HG03439 (cell line): ENCODE data around the gene MSL3.

Source experiments
- ATAC-seq: cut with Tn5 transposase; IDR thresholded peaks from one replicate; pipeline ENCODE4 v1.9.1; 2021; ENCODE audit warnings: mild to moderate bottlenecking, moderate library complexity; ENCODE audit not compliant: unreplicated experiment

Gene MSL3

GRCh38 chrX:11758400-11759171, 549 bp downstream of the MSL3 start:
- ATAC-seq: peak; percentile 38

DNA sequence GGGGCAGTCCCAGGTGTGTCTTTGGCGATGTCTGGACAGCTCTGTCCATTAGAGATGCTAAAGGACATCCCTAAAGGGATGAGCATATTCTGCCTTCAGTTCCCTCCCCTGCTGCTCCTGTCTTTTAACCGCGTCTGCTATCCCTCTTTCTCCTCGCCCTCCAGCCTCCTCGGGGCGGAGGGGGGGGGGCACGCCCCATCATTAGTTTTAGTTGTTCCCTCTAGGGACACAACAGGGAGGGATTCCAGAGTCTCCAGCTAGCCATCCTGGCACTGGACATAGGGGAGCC, 1.1 kb downstream of the MSL3 start:
- no peak for ATAC-seq

GRCh38 chrX:11759461-11760311, 1.6 kb downstream of the MSL3 start:
- ATAC-seq: peak; percentile 65

- no peak for ATAC-seq
Measured at GRCh38 chrX:11760958-11761357, 2.9 kb downstream of the MSL3 start.

GRCh38 chrX:11764602-11765067, 6.6 kb downstream of the MSL3 start:
- no peak for ATAC-seq

GRCh38 chrX:11765449-11765848, 7.4 kb downstream of the MSL3 start:
- ATAC-seq: no peak

DNA sequence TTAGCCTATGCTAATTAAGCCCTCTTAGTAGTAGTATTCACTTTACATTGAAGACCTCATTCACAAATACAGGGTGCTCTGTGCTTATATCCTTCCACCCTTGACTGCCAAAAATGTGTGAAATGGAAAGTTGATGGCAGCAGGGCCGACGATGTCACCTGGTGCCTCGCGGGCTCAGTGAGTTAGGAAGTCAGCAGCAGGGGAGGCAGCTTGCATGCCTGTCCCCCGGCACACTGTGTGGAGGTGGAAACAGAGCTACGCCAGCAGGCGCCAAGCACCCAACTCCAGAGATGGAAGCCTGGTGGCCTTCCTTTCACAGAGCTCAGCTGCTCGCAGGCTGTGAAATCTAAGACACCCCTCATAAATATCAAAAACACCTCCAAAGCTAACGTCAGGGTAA, 8.4 kb downstream of the MSL3 start:
- no peak for ATAC-seq

DNA sequence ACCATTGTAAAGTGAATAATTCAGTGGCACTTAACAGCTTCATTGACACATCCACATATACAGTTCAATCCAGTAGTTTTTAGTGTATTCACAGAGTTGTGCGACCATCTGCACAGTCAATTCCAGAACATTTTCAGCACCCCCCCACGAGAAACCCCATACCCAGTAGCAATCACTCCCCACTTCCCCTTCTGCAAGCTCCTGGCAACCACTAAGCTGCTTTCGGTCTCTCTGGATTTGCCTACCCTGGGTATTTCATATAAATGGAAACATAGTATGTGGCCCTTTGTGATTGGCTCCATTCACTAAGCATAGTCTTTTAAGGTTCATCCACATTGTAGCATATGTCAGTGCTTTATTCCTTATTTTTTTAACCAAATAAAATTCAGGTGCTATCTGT, 10.0 kb downstream of the MSL3 start:
- ATAC-seq: peak; percentile 43

GRCh38 chrX:11770320-11770719, 12.3 kb downstream of the MSL3 start:
- peak; percentile 72 for ATAC-seq

DNA sequence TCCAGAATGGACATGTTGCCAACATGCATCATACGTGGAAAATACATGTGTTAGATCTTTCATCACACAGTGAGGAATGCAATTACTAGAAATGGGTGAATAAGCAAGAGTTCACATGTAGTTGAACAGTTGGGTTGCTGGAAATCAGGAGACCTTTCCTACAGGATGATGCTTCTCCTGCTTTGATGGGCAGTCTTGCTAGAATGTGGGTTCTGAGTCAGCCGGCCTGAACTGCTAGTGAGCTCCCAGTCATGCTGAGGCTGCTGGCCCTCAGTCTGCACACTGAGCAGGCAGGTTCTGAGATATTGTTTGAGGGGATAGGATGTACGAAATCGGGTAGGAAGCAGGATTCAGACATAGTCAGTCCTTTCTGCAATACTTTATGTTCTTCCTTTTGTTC, 20.2 kb downstream of the MSL3 start:
- no peak for ATAC-seq

DNA sequence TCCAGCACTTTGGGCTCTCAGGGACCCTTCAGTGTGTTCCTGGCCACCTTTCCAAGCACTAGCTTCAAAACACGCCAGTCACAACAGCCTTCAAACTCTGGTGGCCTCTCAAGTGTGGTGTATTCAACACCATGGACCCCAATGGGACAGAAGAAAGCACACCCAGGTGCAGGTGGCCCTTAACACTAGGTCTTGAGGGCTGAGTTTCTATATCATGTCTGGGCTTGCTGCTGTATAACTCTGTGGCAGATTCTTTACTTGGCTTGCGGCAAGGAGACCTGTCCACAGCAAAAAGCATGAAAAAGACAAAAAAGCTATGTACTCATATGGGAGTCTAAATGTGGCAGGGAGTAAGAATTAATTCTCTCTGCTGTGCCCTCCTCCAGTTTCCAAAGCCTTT, 23.1 kb downstream of the MSL3 start:
- no peak for ATAC-seq

DNA sequence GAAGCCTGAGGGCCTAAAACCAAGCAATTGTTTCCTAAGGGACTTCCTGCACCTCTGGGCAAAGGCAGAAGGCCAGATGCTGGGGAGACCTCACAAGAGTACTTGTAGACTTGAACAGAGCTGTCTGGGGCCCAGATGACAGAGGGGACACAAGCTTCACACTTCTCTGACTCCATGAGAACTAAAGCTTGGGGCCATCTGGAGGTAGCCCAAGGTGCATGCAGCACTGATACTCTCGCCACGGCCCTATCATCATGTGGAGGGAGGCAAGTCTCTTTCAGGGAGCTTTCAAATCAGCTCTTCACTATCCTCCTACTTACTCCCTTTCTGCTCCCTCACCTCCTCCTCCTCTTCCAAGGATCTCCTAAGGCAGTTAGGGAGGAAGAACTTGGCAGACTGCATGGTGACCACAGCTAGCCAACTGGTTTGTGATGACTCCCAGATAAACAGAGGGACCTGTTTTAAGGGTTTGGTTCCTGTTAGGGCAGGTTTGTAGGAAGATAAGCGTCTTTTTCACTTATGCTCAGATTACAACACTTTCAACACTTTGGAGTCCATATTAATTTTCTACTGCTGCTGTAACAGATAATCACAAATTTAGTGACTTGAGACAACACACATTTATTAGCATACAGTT, 23.8 kb downstream of the MSL3 start:
- no peak for ATAC-seq

DNA sequence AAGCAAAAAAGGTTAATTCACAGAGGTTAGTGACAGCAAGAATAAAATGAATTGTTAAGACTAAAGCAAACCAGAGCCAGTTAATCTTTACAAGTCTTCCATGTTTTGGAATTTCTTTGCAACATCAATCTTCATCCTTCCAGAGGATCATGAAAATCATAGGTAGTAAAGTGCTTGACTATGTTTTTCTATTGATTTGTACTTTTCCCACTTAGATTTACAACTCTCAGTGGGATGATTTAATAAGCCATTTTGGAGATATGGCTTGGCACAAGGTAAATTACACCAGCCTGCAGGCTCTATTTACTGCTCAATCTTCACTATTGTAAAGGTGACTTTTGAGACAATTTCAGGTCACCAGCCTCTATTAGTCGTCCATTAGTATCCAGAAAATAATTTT, 26.5 kb downstream of the MSL3 start:
- ATAC-seq: no peak

- ATAC-seq: no peak
Measured at GRCh38 chrX:11786862-11787261, 28.8 kb downstream of the MSL3 start.

GRCh38 chrX:11787564-11787963, 29.5 kb downstream of the MSL3 start:
- ATAC-seq: no peak

- no peak for ATAC-seq
Measured at GRCh38 chrX:11789809-11790208, 31.8 kb downstream of the MSL3 start.

DNA sequence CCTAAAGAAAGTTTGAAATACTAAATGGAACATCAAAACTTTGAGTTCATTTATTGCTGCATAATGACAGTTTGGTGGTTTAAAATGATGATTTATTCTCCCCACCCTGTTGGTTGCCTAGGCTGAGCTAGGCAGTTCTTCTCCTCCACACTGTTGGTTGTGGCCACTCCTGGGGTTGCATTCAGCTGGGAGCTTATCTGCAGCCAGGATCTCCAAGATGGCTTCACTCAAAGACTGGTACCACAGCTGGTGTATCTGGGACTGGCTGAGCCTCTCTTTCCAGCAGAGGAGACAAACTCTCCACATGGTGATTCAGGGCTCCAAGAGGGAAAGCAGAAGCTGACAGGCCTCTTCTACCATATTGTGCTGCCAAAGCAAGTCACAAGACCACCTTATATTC, 33.1 kb downstream of the MSL3 start:
- ATAC-seq: no peak

GRCh38 chrX:11791537-11791936, 33.5 kb downstream of the MSL3 start:
- no peak for ATAC-seq

- ATAC-seq: peak; percentile 84
Measured at GRCh38 chrX:11792461-11793421, 34.7 kb downstream of the MSL3 start.

DNA sequence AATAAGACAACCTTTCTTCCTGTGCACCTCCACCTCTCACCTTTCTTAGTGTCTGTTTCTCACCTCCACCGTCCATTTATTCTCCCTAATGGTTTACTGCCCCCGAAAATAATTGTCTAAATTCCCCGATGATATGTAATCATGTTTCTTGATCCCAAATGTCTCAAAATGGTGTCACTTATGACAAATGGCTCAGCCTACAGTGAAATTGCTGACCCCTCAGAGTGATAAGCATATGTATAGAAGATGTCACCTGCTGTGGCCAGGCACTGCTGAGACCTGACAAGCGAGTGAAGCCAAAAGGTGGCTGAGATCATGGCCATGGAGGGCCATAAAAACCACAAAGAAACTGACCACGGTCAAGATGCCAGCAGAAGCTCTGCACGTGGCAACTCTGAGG, 35.7 kb downstream of the MSL3 start:
- ATAC-seq: no peak

GRCh38 chrX:11813341-11813740, 55.3 kb downstream of the MSL3 start:
- no peak for ATAC-seq
